ENCODE measurements around the gene SLC35A1.

The SLC35A1 gene, protein sequence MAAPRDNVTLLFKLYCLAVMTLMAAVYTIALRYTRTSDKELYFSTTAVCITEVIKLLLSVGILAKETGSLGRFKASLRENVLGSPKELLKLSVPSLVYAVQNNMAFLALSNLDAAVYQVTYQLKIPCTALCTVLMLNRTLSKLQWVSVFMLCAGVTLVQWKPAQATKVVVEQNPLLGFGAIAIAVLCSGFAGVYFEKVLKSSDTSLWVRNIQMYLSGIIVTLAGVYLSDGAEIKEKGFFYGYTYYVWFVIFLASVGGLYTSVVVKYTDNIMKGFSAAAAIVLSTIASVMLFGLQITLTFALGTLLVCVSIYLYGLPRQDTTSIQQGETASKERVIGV

GRCh38 chr6:87472525-87473418 is at the start of gene SLC35A1:
Gene SLC35A1 (plus strand): TSS chr6:87472974. CDS start chr6:87473004, 30 bp downstream.
- TF ChIP-seq, protein P1, sequence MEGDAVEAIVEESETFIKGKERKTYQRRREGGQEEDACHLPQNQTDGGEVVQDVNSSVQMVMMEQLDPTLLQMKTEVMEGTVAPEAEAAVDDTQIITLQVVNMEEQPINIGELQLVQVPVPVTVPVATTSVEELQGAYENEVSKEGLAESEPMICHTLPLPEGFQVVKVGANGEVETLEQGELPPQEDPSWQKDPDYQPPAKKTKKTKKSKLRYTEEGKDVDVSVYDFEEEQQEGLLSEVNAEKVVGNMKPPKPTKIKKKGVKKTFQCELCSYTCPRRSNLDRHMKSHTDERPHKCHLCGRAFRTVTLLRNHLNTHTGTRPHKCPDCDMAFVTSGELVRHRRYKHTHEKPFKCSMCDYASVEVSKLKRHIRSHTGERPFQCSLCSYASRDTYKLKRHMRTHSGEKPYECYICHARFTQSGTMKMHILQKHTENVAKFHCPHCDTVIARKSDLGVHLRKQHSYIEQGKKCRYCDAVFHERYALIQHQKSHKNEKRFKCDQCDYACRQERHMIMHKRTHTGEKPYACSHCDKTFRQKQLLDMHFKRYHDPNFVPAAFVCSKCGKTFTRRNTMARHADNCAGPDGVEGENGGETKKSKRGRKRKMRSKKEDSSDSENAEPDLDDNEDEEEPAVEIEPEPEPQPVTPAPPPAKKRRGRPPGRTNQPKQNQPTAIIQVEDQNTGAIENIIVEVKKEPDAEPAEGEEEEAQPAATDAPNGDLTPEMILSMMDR (IDR thresholded peaks at IDR 0.05; ENCODE audit: extremely low read depth, missing control alignments): no peak
- peak; percentile 90 for DNase-seq (ENCODE audit: low spot score)

DNA sequence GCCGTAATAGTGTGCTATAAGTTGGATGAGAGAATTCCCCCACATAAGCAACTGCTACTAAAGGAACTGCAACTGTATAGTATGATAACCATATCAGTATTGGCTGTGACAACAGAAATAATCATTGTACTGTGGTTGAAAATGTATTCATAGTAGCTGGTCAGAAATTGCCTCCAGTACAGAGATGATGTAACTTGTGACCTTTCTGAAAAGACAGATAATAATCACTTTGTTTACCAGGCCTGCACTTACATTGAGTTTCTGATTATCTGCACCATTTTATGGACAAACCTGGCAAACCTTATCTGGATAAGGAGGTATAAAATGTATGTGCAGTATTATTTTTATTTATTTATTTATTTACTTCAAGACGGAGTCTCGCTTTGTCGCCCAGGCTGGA is 46.0 kb upstream of the SLC35A1 start:
- DNase-seq (ENCODE audit: low spot score): no peak
- TF ChIP-seq, protein P1 (IDR thresholded peaks at IDR 0.05; ENCODE audit: extremely low read depth, missing control alignments): no peak

DNA sequence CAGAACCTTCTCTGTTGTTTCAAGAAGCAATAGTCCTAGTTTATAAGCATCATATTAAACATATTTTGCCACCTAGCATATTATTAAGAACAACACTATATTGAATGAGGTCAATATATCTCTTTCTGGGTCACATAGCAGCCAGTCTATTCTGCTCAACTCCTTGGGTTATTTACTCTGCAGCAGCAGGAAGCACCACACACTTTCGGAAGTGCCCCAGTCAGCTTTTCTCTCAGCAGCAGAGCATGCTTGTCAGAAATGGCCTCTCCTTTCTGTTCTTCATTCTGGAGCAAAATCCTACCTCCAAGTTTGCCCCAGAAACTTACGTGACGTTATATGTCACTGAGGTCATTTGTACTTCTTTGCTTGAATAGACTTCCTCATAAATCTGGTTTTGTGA is 42.3 kb upstream of the SLC35A1 start:
- TF ChIP-seq, protein P1 (IDR thresholded peaks at IDR 0.05; ENCODE audit: extremely low read depth, missing control alignments): no peak
- no peak for DNase-seq (ENCODE audit: low spot score)

- TF ChIP-seq, protein P1 (IDR thresholded peaks at IDR 0.05; ENCODE audit: extremely low read depth, missing control alignments): no peak
- no peak for DNase-seq (ENCODE audit: low spot score)
Observed at GRCh38 chr6:87431263-87431662, 41.5 kb upstream of the SLC35A1 start.

- TF ChIP-seq, protein P1 (IDR thresholded peaks at IDR 0.05; ENCODE audit: extremely low read depth, missing control alignments): no peak
- DNase-seq (ENCODE audit: low spot score): peak; percentile 60
Observed at GRCh38 chr6:87436435-87436834, 36.3 kb upstream of the SLC35A1 start.

GRCh38 chr6:87441711-87442110 is 31.1 kb upstream of the SLC35A1 start:
- TF ChIP-seq, protein P1 (IDR thresholded peaks at IDR 0.05; ENCODE audit: extremely low read depth, missing control alignments): no peak
- DNase-seq (ENCODE audit: low spot score): no peak

GRCh38 chr6:87444362-87444761 is 28.4 kb upstream of the SLC35A1 start:
- TF ChIP-seq, protein P1 (IDR thresholded peaks at IDR 0.05; ENCODE audit: extremely low read depth, missing control alignments): no peak
- no peak for DNase-seq (ENCODE audit: low spot score)
